Vagina (tissue), 2 donors: Measurements from ENCODE around the gene RNF213. TPM values are rescaled to one million over a fixed set of nuclear protein-coding genes. Genes with fewer than 3 reads are reported as not detected.

Experiments
- DNase-seq, 2 donors: peaks; one replicate each; pipeline ENCODE4 v3.0.0-alpha.2; 2017; ENCODE audit errors: extremely low spot score in 2 of 2
- H3K27ac ChIP-seq: fragments of 200-600 bp; sonication (generic); one replicate; pipeline ENCODE4 v1.5.1; 2019
- H3K27me3 ChIP-seq: fragments of 200-600 bp; sonication (generic); one replicate; pipeline ENCODE4 v1.5.1; 2019
- H3K36me3 ChIP-seq, 2 donors: fragments of 200-600 bp; sonication (generic); one replicate each; pipeline ENCODE4 v1.5.1; 2017 to 2019
- H3K4me1 ChIP-seq: fragments of 200-600 bp; sonication (generic); one replicate; pipeline ENCODE4 v1.5.1; 2019
- H3K4me3 ChIP-seq, 2 donors: fragments of 200-600 bp; sonication (generic); 1 replicate in 1 of 2; 2 replicates in 1 of 2; pipeline ENCODE4 v1.5.1; 2016 to 2019
- H3K9me3 ChIP-seq: fragments of 200-600 bp; sonication (generic); one replicate; pipeline ENCODE4 v1.5.1; 2019
- CTCF ChIP-seq, 3 experiments: fragments of 450-650 bp in 2 of 3; fragments of 200-600 bp in 1 of 3; sonication (generic) in 1 of 3; IDR thresholded peaks; one replicate each; pipeline ENCODE4 v1.5.1; 2017 to 2019; ENCODE audit warnings: antibody characterized with exemption in 3 of 3, mild to moderate bottlenecking in 2 of 3, moderate library complexity in 2 of 3
- POLR2A ChIP-seq, 2 donors: fragments of 450-650 bp; IDR thresholded peaks; one replicate each; pipeline ENCODE4 v1.6.1; 2017; ENCODE audit warnings: antibody characterized with exemption in 2 of 2, mild to moderate bottlenecking in 2 of 2, moderate library complexity in 2 of 2
- POLR2AphosphoS5 ChIP-seq, 2 donors: sonication (generic); formaldehyde crosslinking; IDR thresholded peaks; one replicate each; pipeline ENCODE4 v1.9.0; 2017; ENCODE audit warnings: antibody characterized with exemption in 2 of 2, mild to moderate bottlenecking in 2 of 2, low read depth in 1 of 2; ENCODE audit not compliant: insufficient read depth in 1 of 2
- intact Hi-C: fragments of 100-400 bp; cut with DNase I; formaldehyde crosslinking; loops from one replicate; pipeline ENCODE4 v1.15.1; 2023
- total RNA-seq: library from RNA; depleted of rRNA; stranded (reverse); fragments of >200 nt; gene quantifications from one replicate; pipeline ENCODE4 v1.2.3, GENCODE V29; 2016

Gene RNF213
- total RNA-seq, 1 donor from 2014 or later = 144 TPM

- peak overlapping the region; percentile 72 to 96 for H3K4me3 ChIP-seq
- no peak for TF ChIP-seq CTCF (IDR thresholded peaks at IDR 0.05)
- no peak for TF ChIP-seq POLR2AphosphoS5 (IDR thresholded peaks at IDR 0.05; ENCODE audit: insufficient read depth in 1 of 2, low read depth in 1 of 2)
- no peak for TF ChIP-seq POLR2A (IDR thresholded peaks at IDR 0.05)
- intact Hi-C loops = no loop called here
- no peak for DNase-seq
- H3K4me1 ChIP-seq = peaks cover 41% of the 10 kb centered on the region
- H3K27ac ChIP-seq = no peak overlapping the region
- H3K36me3 ChIP-seq = no peaks in the 10 kb centered on the region
- H3K27me3 ChIP-seq = no peaks in the 10 kb centered on the region
- H3K9me3 ChIP-seq = no peaks in the 10 kb centered on the region
These were observed 153.3 kb downstream of the RNF213 start for GRCh38 chr17:80413771-80414507.

GRCh38 chr17:80414508-80414802 lies 153.8 kb downstream of the RNF213 start:
- Histone ChIP-seq H3K9me3 (no peaks in the 10 kb centered on the region), H3K27ac (peak overlapping the region; percentile 83)
- no peak for TF ChIP-seq POLR2AphosphoS5 (IDR thresholded peaks at IDR 0.05; ENCODE audit: insufficient read depth in 1 of 2, low read depth in 1 of 2)
- no peak for TF ChIP-seq CTCF (IDR thresholded peaks at IDR 0.05)
- no peak for TF ChIP-seq POLR2A (IDR thresholded peaks at IDR 0.05)

GRCh38 chr17:80414803-80415625 lies 154.4 kb downstream of the RNF213 start, which contains the start of gene ENDOV:
TSS of gene ENDOV (plus strand) at chr17:80415167. CDS start at chr17:80415195, 28 bp downstream.
- TF ChIP-seq POLR2A (IDR thresholded peaks at IDR 0.05) = no peak
- peak; percentile 92 to 94 for TF ChIP-seq POLR2AphosphoS5 (IDR thresholded peaks at IDR 0.05; ENCODE audit: insufficient read depth in 1 of 2, low read depth in 1 of 2)
- Histone ChIP-seq H3K4me3 (peak within 1 kb of the TSS; percentile 72 to 96), H3K4me1 (peaks cover 41% of the 10 kb centered on the region), H3K9me3 (no peaks in the 10 kb centered on the region), H3K27ac (peak within 1 kb of the TSS; percentile 83), H3K36me3 (no peaks in the 10 kb centered on the region), H3K27me3 (no peaks in the 10 kb centered on the region)
- intact Hi-C loops = no loop called here
- peak in 1 of 2 donors; percentile 92 for DNase-seq

More at GRCh38 chr17:80414508-80414802, 153.8 kb downstream of the RNF213 start:
- peak overlapping the region; percentile 72 to 96 for H3K4me3 ChIP-seq
- H3K27me3 ChIP-seq = no peaks in the 10 kb centered on the region
- DNase-seq = no peak
- H3K36me3 ChIP-seq = no peaks in the 10 kb centered on the region
- intact Hi-C loops = no loop called here
- H3K4me1 ChIP-seq = peaks cover 41% of the 10 kb centered on the region

- intact Hi-C loops = no loop called here
- TF ChIP-seq CTCF (IDR thresholded peaks at IDR 0.05) (no peak), POLR2AphosphoS5 (IDR thresholded peaks at IDR 0.05; ENCODE audit: insufficient read depth in 1 of 2, low read depth in 1 of 2) (no peak), POLR2A (IDR thresholded peaks at IDR 0.05) (no peak)
These were observed 155.0 kb downstream of the RNF213 start for GRCh38 chr17:80415626-80416137.

GRCh38 chr17:80416260-80416939 lies 155.7 kb downstream of the RNF213 start:
- Histone ChIP-seq H3K4me3 (peak overlapping the region; percentile 72 to 96), H3K36me3 (no peaks in the 10 kb centered on the region), H3K9me3 (no peaks in the 10 kb centered on the region), H3K27me3 (no peaks in the 10 kb centered on the region), H3K4me1 (peaks cover 41% of the 10 kb centered on the region), H3K27ac (no peak overlapping the region)
- intact Hi-C loops = no loop called here
- TF ChIP-seq POLR2A (IDR thresholded peaks at IDR 0.05) (no peak), CTCF (IDR thresholded peaks at IDR 0.05) (no peak), POLR2AphosphoS5 (IDR thresholded peaks at IDR 0.05; ENCODE audit: insufficient read depth in 1 of 2, low read depth in 1 of 2) (no peak)
- no peak for DNase-seq

More at GRCh38 chr17:80415626-80416137, 155.0 kb downstream of the RNF213 start:
- Histone ChIP-seq H3K4me1 (peaks cover 41% of the 10 kb centered on the region), H3K36me3 (no peaks in the 10 kb centered on the region), H3K27me3 (no peaks in the 10 kb centered on the region), H3K9me3 (no peaks in the 10 kb centered on the region), H3K4me3 (peak overlapping the region; percentile 72 to 96), H3K27ac (peak overlapping the region; percentile 83)
- DNase-seq = no peak
